GM23338 (cell line): Measurements from ENCODE around the gene HDAC1. TPM values are rescaled to one million over a fixed set of nuclear protein-coding genes. Genes with fewer than 3 reads are reported as not detected.

ENCODE experiments used
- ATAC-seq: fragments of 200-7000 bp; cut with Tn5 transposase; 3 replicates; pipeline ENCODE4 v1.9.1; 2020
- DNase-seq: peaks from one replicate; pipeline ENCODE4 v3.0.0-alpha.2; 2015; ENCODE audit warnings: low spot score
- H2AFZ ChIP-seq: fragments of 200-600 bp; sonication (generic); 2 replicates; pipeline ENCODE4 v1.8.0; 2016; ENCODE audit warnings: antibody characterized with exemption, mild to moderate bottlenecking, moderate library complexity
- H3F3A ChIP-seq: fragments of 200-600 bp; sonication (generic); replicated peaks from 2 replicates; pipeline ENCODE4 v1.8.0; 2017; ENCODE audit warnings: antibody characterized with exemption, mixed run types, low read depth
- H3K27ac ChIP-seq: fragments of 200-600 bp; sonication (generic); 2 replicates; pipeline ENCODE4 v1.6.1; 2016; ENCODE audit warnings: low read depth
- H3K27me3 ChIP-seq: fragments of 200-600 bp; sonication (generic); 2 replicates; pipeline ENCODE4 v1.8.0; 2016; ENCODE audit warnings: mild to moderate bottlenecking, mixed run types, moderate library complexity; ENCODE audit not compliant: insufficient read depth
- H3K36me3 ChIP-seq: fragments of 200-600 bp; sonication (generic); 2 replicates; pipeline ENCODE4 v1.8.0; 2016; ENCODE audit warnings: mild to moderate bottlenecking; ENCODE audit not compliant: insufficient read depth
- H3K4me1 ChIP-seq: fragments of 200-600 bp; sonication (generic); 2 replicates; pipeline ENCODE4 v1.8.0; 2016; ENCODE audit warnings: mild to moderate bottlenecking, moderate library complexity; ENCODE audit not compliant: insufficient read depth
- H3K4me2 ChIP-seq: fragments of 200-600 bp; sonication (generic); 2 replicates; pipeline ENCODE4 v1.7.1; 2017; ENCODE audit warnings: mixed run types
- H3K4me3 ChIP-seq: fragments of 200-600 bp; sonication (generic); 2 replicates; pipeline ENCODE4 v1.6.1; 2016; ENCODE audit warnings: mixed run types
- H3K79me2 ChIP-seq: fragments of 200-600 bp; sonication (generic); replicated peaks from 2 replicates; pipeline ENCODE4 v1.8.0; 2017; ENCODE audit warnings: mild to moderate bottlenecking; ENCODE audit not compliant: insufficient read depth
- H3K9me2 ChIP-seq: fragments of 200-600 bp; sonication (generic); 2 replicates; pipeline ENCODE4 v1.8.0; 2017; ENCODE audit not compliant: insufficient read depth
- H4K20me1 ChIP-seq: fragments of 200-600 bp; sonication (generic); replicated peaks from 2 replicates; pipeline ENCODE4 v1.8.0; 2017; ENCODE audit warnings: mild to moderate bottlenecking; ENCODE audit not compliant: insufficient read depth
- H3K27ac Mint-ChIP-seq: 2 replicates; pipeline ENCODE4 v1.8.0; 2020; ENCODE audit warnings: inconsistent platforms, mild to moderate bottlenecking, moderate library complexity, mixed read lengths
- H3K27me3 Mint-ChIP-seq: 3 replicates; pipeline ENCODE4 v1.8.0; 2022; ENCODE audit warnings: low read depth, mild to moderate bottlenecking, moderate library complexity, mixed read lengths, inconsistent platforms; ENCODE audit not compliant: insufficient read depth, poor library complexity
- H3K36me3 Mint-ChIP-seq: 3 replicates; pipeline ENCODE4 v1.8.0; 2021; ENCODE audit warnings: low read depth, mild to moderate bottlenecking, inconsistent platforms, moderate library complexity, mixed read lengths
- H3K4me1 Mint-ChIP-seq: 3 replicates; pipeline ENCODE4 v1.8.0; 2020; ENCODE audit warnings: mild to moderate bottlenecking, inconsistent platforms, mixed read lengths
- H3K4me3 Mint-ChIP-seq: 3 replicates; pipeline ENCODE4 v1.8.0; 2021; ENCODE audit warnings: moderate library complexity, mild to moderate bottlenecking, inconsistent platforms, mixed read lengths
- H3K9me3 Mint-ChIP-seq: 3 replicates; pipeline ENCODE4 v1.8.0; 2020; ENCODE audit warnings: moderate library complexity, mild to moderate bottlenecking, inconsistent platforms, mixed read lengths
- CREB1 ChIP-seq: fragments of 250-450 bp; sonication (Bioruptor Pico); IDR thresholded peaks from 2 replicates; pipeline ENCODE4 v1.5.0; 2020; ENCODE audit warnings: low read depth, mild to moderate bottlenecking, moderate library complexity
- EZH2 ChIP-seq: fragments of 200-600 bp; sonication (generic); IDR thresholded peaks from one replicate; pipeline ENCODE4 v1.8.0; 2017; ENCODE audit warnings: antibody characterized with exemption, mild to moderate bottlenecking, low read depth; ENCODE audit not compliant: unreplicated experiment
- JUNB ChIP-seq: IDR thresholded peaks from one replicate; pipeline ENCODE4 v1.6.1; 2016; ENCODE audit warnings: antibody characterized with exemption; ENCODE audit not compliant: unreplicated experiment
- NANOG ChIP-seq: IDR thresholded peaks from 2 replicates; pipeline ENCODE4 v1.6.1; 2016; ENCODE audit warnings: antibody characterized with exemption, borderline replicate concordance
- POLR2AphosphoS5 ChIP-seq: IDR thresholded peaks from 2 replicates; pipeline ENCODE4 v1.6.1; 2016; ENCODE audit warnings: antibody characterized with exemption, low read depth
- STAT1 ChIP-seq: IDR thresholded peaks from one replicate; pipeline ENCODE4 v1.6.1; 2016; ENCODE audit warnings: antibody characterized with exemption; ENCODE audit not compliant: unreplicated experiment
- ZNF331 ChIP-seq: fragments of 250-450 bp; sonication (Bioruptor Pico); IDR thresholded peaks from 2 replicates; pipeline ENCODE4 v1.5.0; 2020; ENCODE audit warnings: low read depth, mild to moderate bottlenecking, moderate library complexity
- polyA plus RNA-seq: library from polyadenylated mRNA; unstranded; fragments of >200 nt; fragmentation: Nextera tagmentation; extraction: Ambion mirVana; gene quantifications from 2 replicates; pipeline ENCODE4 v1.2.1, GENCODE V29; 2016
- total RNA-seq: library from RNA; depleted of rRNA; stranded (reverse); fragments of >200 nt; shearing (Covaris generic); gene quantifications from 2 replicates; pipeline ENCODE4 v1.2.3, GENCODE V29; 2014
- TF ChIP-seq, protein P1 (sequence below): IDR thresholded peaks from 2 replicates; pipeline ENCODE4 v1.6.1; 2016; ENCODE audit warnings: antibody characterized with exemption
- TF ChIP-seq, protein P2 (sequence below), 2 experiments: fragments of 200-600 bp in 1 of 2; sonication (generic) in 1 of 2; conservative IDR thresholded peaks; 2 replicates each; pipeline versions ENCODE4 v1.5.1 to v1.6.1; 2016 to 2017; ENCODE audit warnings: antibody characterized with exemption in 2 of 2, low read depth in 2 of 2, mild to moderate bottlenecking in 2 of 2, moderate library complexity in 1 of 2
- TF ChIP-seq, protein P3 (sequence below): fragments of 250-450 bp; sonication (Bioruptor Pico); IDR thresholded peaks from 2 replicates; pipeline ENCODE4 v1.5.0; 2020; ENCODE audit warnings: mild to moderate bottlenecking, moderate library complexity

The HDAC1 gene
- total and polyA plus RNA-seq, 2 experiments from 2014 or later, result 82.6 to 104 TPM

DNA sequence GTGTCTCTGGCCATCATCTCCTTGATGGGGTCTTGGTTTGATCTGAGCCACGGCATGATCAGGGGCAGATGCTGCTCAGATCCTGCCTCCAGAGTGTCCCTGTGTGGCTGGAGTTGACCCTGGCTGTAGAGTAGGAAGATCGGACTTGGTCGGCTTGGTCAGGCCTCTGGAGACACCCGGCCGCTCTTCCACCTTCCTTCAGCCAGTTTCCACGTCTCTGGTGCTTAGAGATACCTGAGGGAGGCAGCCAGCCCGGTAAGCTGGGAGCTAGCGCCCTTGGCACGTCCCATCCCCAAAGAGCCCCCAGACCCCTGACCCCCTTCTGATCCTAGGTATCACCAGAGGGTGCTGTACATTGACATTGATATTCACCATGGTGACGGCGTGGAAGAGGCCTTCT lies 35.3 kb downstream of the HDAC1 start:
- no peak overlapping the region for H3K4me2 ChIP-seq
- H3K36me3 ChIP-seq, result peaks cover 12% of the 10 kb centered on the region
- H3F3A ChIP-seq, result peaks cover 10% of the 10 kb centered on the region; the same call in 1 of the 2 replicates
- Mint-ChIP-seq H3K27me3 (peaks cover 18% of the 10 kb centered on the region), H3K36me3 (peaks cover 67% of the 10 kb centered on the region), H3K4me1 (peaks cover 10% of the 10 kb centered on the region), H3K27ac (no peak overlapping the region), H3K9me3 (no peaks in the 10 kb centered on the region), H3K4me3 (no peak overlapping the region)
- H3K9me2 ChIP-seq, result no peaks in the 10 kb centered on the region
- no peak overlapping the region for H3K27ac ChIP-seq
- H4K20me1 ChIP-seq, result peaks cover 14% of the 10 kb centered on the region; the same call in 1 of the 2 replicates
- TF ChIP-seq, protein P1, sequence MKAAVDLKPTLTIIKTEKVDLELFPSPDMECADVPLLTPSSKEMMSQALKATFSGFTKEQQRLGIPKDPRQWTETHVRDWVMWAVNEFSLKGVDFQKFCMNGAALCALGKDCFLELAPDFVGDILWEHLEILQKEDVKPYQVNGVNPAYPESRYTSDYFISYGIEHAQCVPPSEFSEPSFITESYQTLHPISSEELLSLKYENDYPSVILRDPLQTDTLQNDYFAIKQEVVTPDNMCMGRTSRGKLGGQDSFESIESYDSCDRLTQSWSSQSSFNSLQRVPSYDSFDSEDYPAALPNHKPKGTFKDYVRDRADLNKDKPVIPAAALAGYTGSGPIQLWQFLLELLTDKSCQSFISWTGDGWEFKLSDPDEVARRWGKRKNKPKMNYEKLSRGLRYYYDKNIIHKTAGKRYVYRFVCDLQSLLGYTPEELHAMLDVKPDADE, result no peak
- TF ChIP-seq, protein P2, sequence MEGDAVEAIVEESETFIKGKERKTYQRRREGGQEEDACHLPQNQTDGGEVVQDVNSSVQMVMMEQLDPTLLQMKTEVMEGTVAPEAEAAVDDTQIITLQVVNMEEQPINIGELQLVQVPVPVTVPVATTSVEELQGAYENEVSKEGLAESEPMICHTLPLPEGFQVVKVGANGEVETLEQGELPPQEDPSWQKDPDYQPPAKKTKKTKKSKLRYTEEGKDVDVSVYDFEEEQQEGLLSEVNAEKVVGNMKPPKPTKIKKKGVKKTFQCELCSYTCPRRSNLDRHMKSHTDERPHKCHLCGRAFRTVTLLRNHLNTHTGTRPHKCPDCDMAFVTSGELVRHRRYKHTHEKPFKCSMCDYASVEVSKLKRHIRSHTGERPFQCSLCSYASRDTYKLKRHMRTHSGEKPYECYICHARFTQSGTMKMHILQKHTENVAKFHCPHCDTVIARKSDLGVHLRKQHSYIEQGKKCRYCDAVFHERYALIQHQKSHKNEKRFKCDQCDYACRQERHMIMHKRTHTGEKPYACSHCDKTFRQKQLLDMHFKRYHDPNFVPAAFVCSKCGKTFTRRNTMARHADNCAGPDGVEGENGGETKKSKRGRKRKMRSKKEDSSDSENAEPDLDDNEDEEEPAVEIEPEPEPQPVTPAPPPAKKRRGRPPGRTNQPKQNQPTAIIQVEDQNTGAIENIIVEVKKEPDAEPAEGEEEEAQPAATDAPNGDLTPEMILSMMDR (conservative IDR thresholded peaks at IDR 0.05; ENCODE audit: low read depth in 2 of 2), result no peak
- TF ChIP-seq POLR2AphosphoS5 (no peak), JUNB (no peak), ZNF331 (CRISPR knock-in tag) (no peak), STAT1 (no peak), NANOG (no peak), EZH2 (no peak), CREB1 (CRISPR knock-in tag) (no peak)
- TF ChIP-seq, protein P3, sequence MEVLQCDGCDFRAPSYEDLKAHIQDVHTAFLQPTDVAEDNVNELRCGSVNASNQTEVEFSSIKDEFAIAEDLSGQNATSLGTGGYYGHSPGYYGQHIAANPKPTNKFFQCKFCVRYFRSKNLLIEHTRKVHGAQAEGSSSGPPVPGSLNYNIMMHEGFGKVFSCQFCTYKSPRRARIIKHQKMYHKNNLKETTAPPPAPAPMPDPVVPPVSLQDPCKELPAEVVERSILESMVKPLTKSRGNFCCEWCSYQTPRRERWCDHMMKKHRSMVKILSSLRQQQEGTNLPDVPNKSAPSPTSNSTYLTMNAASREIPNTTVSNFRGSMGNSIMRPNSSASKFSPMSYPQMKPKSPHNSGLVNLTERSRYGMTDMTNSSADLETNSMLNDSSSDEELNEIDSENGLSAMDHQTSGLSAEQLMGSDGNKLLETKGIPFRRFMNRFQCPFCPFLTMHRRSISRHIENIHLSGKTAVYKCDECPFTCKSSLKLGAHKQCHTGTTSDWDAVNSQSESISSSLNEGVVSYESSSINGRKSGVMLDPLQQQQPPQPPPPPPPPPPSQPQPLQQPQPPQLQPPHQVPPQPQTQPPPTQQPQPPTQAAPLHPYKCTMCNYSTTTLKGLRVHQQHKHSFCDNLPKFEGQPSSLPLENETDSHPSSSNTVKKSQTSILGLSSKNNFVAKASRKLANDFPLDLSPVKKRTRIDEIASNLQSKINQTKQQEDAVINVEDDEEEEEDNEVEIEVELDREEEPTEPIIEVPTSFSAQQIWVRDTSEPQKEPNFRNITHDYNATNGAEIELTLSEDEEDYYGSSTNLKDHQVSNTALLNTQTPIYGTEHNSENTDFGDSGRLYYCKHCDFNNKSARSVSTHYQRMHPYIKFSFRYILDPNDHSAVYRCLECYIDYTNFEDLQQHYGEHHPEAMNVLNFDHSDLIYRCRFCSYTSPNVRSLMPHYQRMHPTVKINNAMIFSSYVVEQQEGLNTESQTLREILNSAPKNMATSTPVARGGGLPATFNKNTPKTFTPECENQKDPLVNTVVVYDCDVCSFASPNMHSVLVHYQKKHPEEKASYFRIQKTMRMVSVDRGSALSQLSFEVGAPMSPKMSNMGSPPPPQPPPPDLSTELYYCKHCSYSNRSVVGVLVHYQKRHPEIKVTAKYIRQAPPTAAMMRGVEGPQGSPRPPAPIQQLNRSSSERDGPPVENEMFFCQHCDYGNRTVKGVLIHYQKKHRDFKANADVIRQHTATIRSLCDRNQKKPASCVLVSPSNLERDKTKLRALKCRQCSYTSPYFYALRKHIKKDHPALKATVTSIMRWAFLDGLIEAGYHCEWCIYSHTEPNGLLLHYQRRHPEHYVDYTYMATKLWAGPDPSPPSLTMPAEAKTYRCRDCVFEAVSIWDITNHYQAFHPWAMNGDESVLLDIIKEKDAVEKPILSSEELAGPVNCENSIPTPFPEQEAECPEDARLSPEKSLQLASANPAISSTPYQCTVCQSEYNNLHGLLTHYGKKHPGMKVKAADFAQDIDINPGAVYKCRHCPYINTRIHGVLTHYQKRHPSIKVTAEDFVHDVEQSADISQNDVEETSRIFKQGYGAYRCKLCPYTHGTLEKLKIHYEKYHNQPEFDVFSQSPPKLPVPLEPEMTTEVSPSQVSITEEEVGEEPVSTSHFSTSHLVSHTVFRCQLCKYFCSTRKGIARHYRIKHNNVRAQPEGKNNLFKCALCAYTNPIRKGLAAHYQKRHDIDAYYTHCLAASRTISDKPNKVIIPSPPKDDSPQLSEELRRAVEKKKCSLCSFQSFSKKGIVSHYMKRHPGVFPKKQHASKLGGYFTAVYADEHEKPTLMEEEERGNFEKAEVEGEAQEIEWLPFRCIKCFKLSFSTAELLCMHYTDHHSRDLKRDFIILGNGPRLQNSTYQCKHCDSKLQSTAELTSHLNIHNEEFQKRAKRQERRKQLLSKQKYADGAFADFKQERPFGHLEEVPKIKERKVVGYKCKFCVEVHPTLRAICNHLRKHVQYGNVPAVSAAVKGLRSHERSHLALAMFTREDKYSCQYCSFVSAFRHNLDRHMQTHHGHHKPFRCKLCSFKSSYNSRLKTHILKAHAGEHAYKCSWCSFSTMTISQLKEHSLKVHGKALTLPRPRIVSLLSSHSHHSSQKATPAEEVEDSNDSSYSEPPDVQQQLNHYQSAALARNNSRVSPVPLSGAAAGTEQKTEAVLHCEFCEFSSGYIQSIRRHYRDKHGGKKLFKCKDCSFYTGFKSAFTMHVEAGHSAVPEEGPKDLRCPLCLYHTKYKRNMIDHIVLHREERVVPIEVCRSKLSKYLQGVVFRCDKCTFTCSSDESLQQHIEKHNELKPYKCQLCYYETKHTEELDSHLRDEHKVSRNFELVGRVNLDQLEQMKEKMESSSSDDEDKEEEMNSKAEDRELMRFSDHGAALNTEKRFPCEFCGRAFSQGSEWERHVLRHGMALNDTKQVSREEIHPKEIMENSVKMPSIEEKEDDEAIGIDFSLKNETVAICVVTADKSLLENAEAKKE, result no peak
- DNase-seq (no peak), ATAC-seq (no peak)
- H3K79me2 ChIP-seq, result 0 out of 2 replicates have a peak, but pooled peaks cover 4% of the 10 kb centered on the region
- H2AFZ ChIP-seq, result no peak overlapping the region
- no peaks in the 10 kb centered on the region for H3K27me3 ChIP-seq
- H3K4me1 ChIP-seq, result no peaks in the 10 kb centered on the region; the same call in 1 of the 2 replicates
- no peak overlapping the region for H3K4me3 ChIP-seq
